CD14-positive monocyte (primary cell): ENCODE results near the gene LHPP. TPM values are rescaled to one million over a fixed set of nuclear protein-coding genes. Genes with fewer than 3 reads are reported as not detected.
A peak's percentile ranks its signal among the peaks of the same experiment; 100 is the strongest.

ENCODE experiments used
- DNase-seq, 3 donors: peaks; one replicate each; pipeline ENCODE4 v3.0.0-alpha.2; 2011 to 2022
- H2AFZ ChIP-seq: 2 replicates; pipeline ENCODE4 v1.6.0; 2012; ENCODE audit warnings: mild to moderate bottlenecking, low read depth, low read length, inconsistent platforms; ENCODE audit not compliant: insufficient read depth, poor library complexity, severe bottlenecking
- H3K27ac ChIP-seq, 2 donors: 1 replicate in 1 of 2; 2 replicates in 1 of 2; pipeline ENCODE4 v1.5.1; 2012 to 2013; ENCODE audit warnings: low read length in 2 of 2, control low read depth in 1 of 2, inconsistent platforms in 1 of 2, low read depth in 1 of 2, mild to moderate bottlenecking in 1 of 2
- H3K27me3 ChIP-seq, 2 donors: one replicate each; pipeline versions ENCODE4 v1.6.0 to v1.6.1; 2011 to 2013; ENCODE audit warnings: low read length in 2 of 2; ENCODE audit not compliant: control insufficient read depth in 2 of 2, insufficient read depth in 2 of 2
- H3K36me3 ChIP-seq, 2 donors: replicated peaks in 1 of 2; 1 replicate in 1 of 2; 2 replicates in 1 of 2; pipeline versions ENCODE4 v1.5.1 to v1.6.1; 2012 to 2013; ENCODE audit warnings: low read length in 2 of 2, control low read depth in 1 of 2, inconsistent platforms in 1 of 2, mild to moderate bottlenecking in 1 of 2; ENCODE audit not compliant: insufficient read depth in 2 of 2, control insufficient read depth in 1 of 2
- H3K4me1 ChIP-seq, 2 donors: 1 replicate in 1 of 2; 2 replicates in 1 of 2; pipeline versions ENCODE4 v1.5.1 to v1.6.1; 2012 to 2013; ENCODE audit warnings: low read length in 2 of 2, control low read depth in 1 of 2, inconsistent platforms in 1 of 2, mild to moderate bottlenecking in 1 of 2, moderate library complexity in 1 of 2; ENCODE audit not compliant: insufficient read depth in 2 of 2, control insufficient read depth in 1 of 2
- H3K4me2 ChIP-seq: replicated peaks from 2 replicates; pipeline ENCODE3; 2012; ENCODE audit warnings: low read length, moderate library complexity, mild to moderate bottlenecking; ENCODE audit not compliant: poor library complexity, severe bottlenecking; ENCODE audit errors: extremely low read depth
- H3K4me3 ChIP-seq, 3 experiments: fragments of 200-600 bp in 1 of 3; sonication (generic) in 1 of 3; replicated peaks in 1 of 3; 1 replicate in 2 of 3; 2 replicates in 1 of 3; pipeline ENCODE4 v1.5.1; 2011 to 2013; ENCODE audit warnings: low read length in 3 of 3, mild to moderate bottlenecking in 3 of 3, control low read depth in 2 of 3, low read depth in 2 of 3, inconsistent platforms in 1 of 3, moderate library complexity in 1 of 3
- H3K79me2 ChIP-seq: 2 replicates; pipeline ENCODE4 v1.6.0; 2012; ENCODE audit warnings: mild to moderate bottlenecking, control low read depth, inconsistent platforms, low read length, moderate library complexity; ENCODE audit not compliant: insufficient read depth
- H3K9ac ChIP-seq: 2 replicates; pipeline ENCODE4 v1.6.0; 2017; ENCODE audit warnings: low read length, mild to moderate bottlenecking; ENCODE audit not compliant: insufficient read depth, poor library complexity, severe bottlenecking
- H3K9me3 ChIP-seq, 2 donors: replicated peaks in 1 of 2; 1 replicate in 1 of 2; 2 replicates in 1 of 2; pipeline versions ENCODE4 v1.5.1 to v1.6.1; 2012 to 2013; ENCODE audit warnings: low read length in 2 of 2, control low read depth in 1 of 2; ENCODE audit not compliant: control insufficient read depth in 1 of 2, insufficient read depth in 1 of 2
- H4K20me1 ChIP-seq: 2 replicates; pipeline ENCODE4 v1.6.0; 2012; ENCODE audit warnings: mild to moderate bottlenecking, low read length, control low read depth, moderate library complexity; ENCODE audit not compliant: insufficient read depth
- H3K27ac Mint-ChIP-seq, 7 donors: one replicate each; pipeline ENCODE4 v1.8.0; 2020; ENCODE audit warnings: mild to moderate bottlenecking in 7 of 7, mixed read lengths in 7 of 7, moderate library complexity in 6 of 7, inconsistent platforms in 2 of 7
- H3K27me3 Mint-ChIP-seq, 3 donors: one replicate each; pipeline ENCODE4 v1.8.0; 2021 to 2022; ENCODE audit warnings: low read depth in 3 of 3, mild to moderate bottlenecking in 3 of 3, mixed read lengths in 3 of 3, moderate library complexity in 3 of 3, inconsistent platforms in 1 of 3
- H3K36me3 Mint-ChIP-seq, 2 donors: one replicate each; pipeline ENCODE4 v1.8.0; 2020; ENCODE audit warnings: mixed read lengths in 2 of 2, inconsistent platforms in 1 of 2, mild to moderate bottlenecking in 1 of 2
- H3K4me1 Mint-ChIP-seq: one replicate; pipeline ENCODE4 v1.8.0; 2020; ENCODE audit warnings: mild to moderate bottlenecking, mixed read lengths
- H3K4me3 Mint-ChIP-seq, 2 donors: one replicate each; pipeline ENCODE4 v1.8.0; 2020; ENCODE audit warnings: mild to moderate bottlenecking in 2 of 2, mixed read lengths in 2 of 2, moderate library complexity in 1 of 2
- H3K9me3 Mint-ChIP-seq, 7 donors: one replicate each; pipeline ENCODE4 v1.8.0; 2020 to 2022; ENCODE audit warnings: mixed read lengths in 7 of 7, mild to moderate bottlenecking in 6 of 7, moderate library complexity in 6 of 7, inconsistent platforms in 2 of 7
- CTCF ChIP-seq: fragments of 200-600 bp; IDR thresholded peaks from one replicate; pipeline ENCODE4 v1.8.0; 2022; ENCODE audit warnings: antibody characterized with exemption, mild to moderate bottlenecking
- WGBS: methylation state at CpG from one replicate; pipeline ENCODE4 v1.1.5; 2013; ENCODE audit warnings: missing lambda C conversion rate; ENCODE audit not compliant: insufficient coverage; 5-methylcytosine and 5-hydroxymethylcytosine counted together
- intact Hi-C, 2 donors: fragments of 100-400 bp; cut with micrococcal nuclease; formaldehyde crosslinking; loops; one replicate each; pipeline versions ENCODE4 v1.15.0 to v1.15.1; 2023
- polyA plus RNA-seq, 3 donors: library from polyadenylated mRNA; depleted of rRNA in 1 of 3; unstranded in 2 of 3; stranded (reverse) in 1 of 3; fragments of 300-500 nt in 2 of 3; fragments of >200 nt in 1 of 3; fragmentation: Illumina TruSeq in 2 of 3; gene quantifications; 1 replicate in 2 of 3; 2 replicates in 1 of 3; pipeline ENCODE4 v1.2.3, GENCODE V29; 2012 to 2021

The LHPP gene
- polyA plus RNA-seq, 3 donors = 15.2 to 20.6 (median 19.5) TPM

- H3K79me2 ChIP-seq = peaks cover 35% of the 10 kb centered on the region
- no peak overlapping the region for H3K4me3 ChIP-seq
- intact Hi-C loops = no loop called here
- peak overlapping the region; percentile 82 for H3K4me2 ChIP-seq
- no peak for TF ChIP-seq CTCF
- 81% methylated on average over 9 of the region's 10 CpGs for WGBS
- peaks cover 23% of the 10 kb centered on the region for H4K20me1 ChIP-seq
- H2AFZ ChIP-seq = peak overlapping the region; percentile 90
- H3K27ac ChIP-seq = no peak overlapping the region
- H3K9ac ChIP-seq = no peak overlapping the region
- H3K36me3 ChIP-seq = no peaks in the 10 kb centered on the region
- H3K9me3 ChIP-seq = no peaks in the 10 kb centered on the region
- peaks cover 31 to 48% (median 39%) of the 10 kb centered on the region in 3 donors for H3K27me3 Mint-ChIP-seq
- H3K4me3 Mint-ChIP-seq = peak overlapping the region; percentile 76 to 86
- no peak overlapping the region for H3K27ac Mint-ChIP-seq
- H3K4me1 Mint-ChIP-seq = peaks cover 17% of the 10 kb centered on the region
- DNase-seq = no peak
- peaks cover 13 to 30% of the 10 kb centered on the region in 2 donors for H3K4me1 ChIP-seq
- peaks cover 0 to 2% of the 10 kb centered on the region in 2 donors for H3K36me3 Mint-ChIP-seq
- H3K27me3 ChIP-seq = peaks cover 9 to 33% of the 10 kb centered on the region in 2 donors
- H3K9me3 Mint-ChIP-seq = peaks cover 0 to 2% (median 0%) of the 10 kb centered on the region in 7 donors
Measured at GRCh38 chr10:124419635-124420034, 42.0 kb upstream of the LHPP start.

GRCh38 chr10:124420254-124420653 lies 41.4 kb upstream of the LHPP start:
- Histone ChIP-seq H3K4me2 (no peak overlapping the region), H3K9me3 (no peaks in the 10 kb centered on the region), H3K4me1 (peaks cover 11 to 28% of the 10 kb centered on the region in 2 donors), H3K27me3 (peaks cover 9 to 34% of the 10 kb centered on the region in 2 donors), H4K20me1 (peaks cover 17% of the 10 kb centered on the region), H3K36me3 (no peaks in the 10 kb centered on the region), H3K9ac (no peak overlapping the region), H3K4me3 (no peak overlapping the region), H3K79me2 (peaks cover 34% of the 10 kb centered on the region), H3K27ac (no peak overlapping the region), H2AFZ (no peak overlapping the region)
- intact Hi-C loops = no loop called here
- Mint-ChIP-seq H3K27me3 (peaks cover 31 to 48% (median 39%) of the 10 kb centered on the region in 3 donors), H3K4me3 (peak overlapping the region in 1 of 2 donors; percentile 48), H3K4me1 (peaks cover 17% of the 10 kb centered on the region), H3K36me3 (peaks cover 0 to 2% of the 10 kb centered on the region in 2 donors), H3K27ac (no peak overlapping the region), H3K9me3 (peaks cover 0 to 2% (median 0%) of the 10 kb centered on the region in 7 donors)
- no peak for TF ChIP-seq CTCF
- no peak for DNase-seq
- WGBS = no CpG with 5 or more reads among the region's 1 CpG
